Trophoblast cell (in vitro differentiated cells and primary cell): ENCODE data around the gene PLEKHG4B.

Source experiments
- DNase-seq, 2 donors: peaks; one replicate each; pipeline ENCODE4 v3.0.0-alpha.2; 2016
- H2AFZ ChIP-seq: 2 replicates; pipeline ENCODE4 v1.6.1; 2013; ENCODE audit warnings: low read length, moderate library complexity, mild to moderate bottlenecking; ENCODE audit not compliant: insufficient read depth, poor library complexity
- H2AK5ac ChIP-seq: 2 replicates; pipeline ENCODE4 v1.6.1; 2013; ENCODE audit warnings: mild to moderate bottlenecking, low read length
- H2BK120ac ChIP-seq: 2 replicates; pipeline ENCODE4 v1.6.1; 2013; ENCODE audit warnings: low read length, mild to moderate bottlenecking, moderate library complexity; ENCODE audit not compliant: insufficient read depth, poor library complexity
- H2BK12ac ChIP-seq: 2 replicates; pipeline ENCODE4 v1.6.1; 2013; ENCODE audit warnings: mild to moderate bottlenecking, low read length, moderate library complexity
- H2BK5ac ChIP-seq: 2 replicates; pipeline ENCODE4 v1.6.1; 2013; ENCODE audit warnings: low read length, low read depth, moderate library complexity, mild to moderate bottlenecking; ENCODE audit not compliant: poor library complexity
- H3K14ac ChIP-seq: 2 replicates; pipeline ENCODE4 v1.6.1; 2013; ENCODE audit warnings: mild to moderate bottlenecking, low read length
- H3K18ac ChIP-seq: 2 replicates; pipeline ENCODE4 v1.6.1; 2013; ENCODE audit warnings: mild to moderate bottlenecking, low read length
- H3K23ac ChIP-seq: 2 replicates; pipeline ENCODE4 v1.6.1; 2013; ENCODE audit warnings: low read length
- H3K27ac ChIP-seq: 2 replicates; pipeline ENCODE4 v1.5.1; 2013; ENCODE audit warnings: low read depth, mild to moderate bottlenecking, inconsistent platforms, low read length, moderate library complexity
- H3K27me3 ChIP-seq: 2 replicates; pipeline ENCODE4 v1.6.1; 2013; ENCODE audit warnings: inconsistent platforms, mild to moderate bottlenecking, low read length, moderate library complexity; ENCODE audit not compliant: insufficient read depth
- H3K36me3 ChIP-seq, 2 experiments: 1 replicate in 1 of 2; 2 replicates in 1 of 2; pipeline ENCODE4 v1.6.1; 2013; ENCODE audit warnings: low read length in 2 of 2, mild to moderate bottlenecking in 2 of 2, moderate library complexity in 1 of 2; ENCODE audit not compliant: insufficient read depth in 2 of 2, control insufficient read depth in 1 of 2
- H3K4ac ChIP-seq: 2 replicates; pipeline ENCODE4 v1.6.1; 2013; ENCODE audit warnings: low read depth, mild to moderate bottlenecking, low read length, moderate library complexity
- H3K4me1 ChIP-seq, 2 experiments: 1 replicate in 1 of 2; 2 replicates in 1 of 2; pipeline ENCODE4 v1.6.1; 2013; ENCODE audit warnings: low read length in 2 of 2, mild to moderate bottlenecking in 2 of 2, moderate library complexity in 1 of 2; ENCODE audit not compliant: insufficient read depth in 2 of 2, control insufficient read depth in 1 of 2
- H3K4me2 ChIP-seq: 2 replicates; pipeline ENCODE4 v1.6.1; 2013; ENCODE audit warnings: inconsistent platforms, mild to moderate bottlenecking, low read length, moderate library complexity
- H3K4me3 ChIP-seq: 2 replicates; pipeline ENCODE4 v1.5.1; 2013; ENCODE audit warnings: mild to moderate bottlenecking, low read depth, low read length, inconsistent platforms
- H3K79me1 ChIP-seq: one replicate; pipeline ENCODE4 v1.6.1; 2013; ENCODE audit warnings: low read length
- H3K79me2 ChIP-seq: 2 replicates; pipeline ENCODE4 v1.6.1; 2013; ENCODE audit warnings: low read length, mild to moderate bottlenecking; ENCODE audit not compliant: control insufficient read depth, insufficient read depth, poor library complexity
- H3K9ac ChIP-seq: 2 replicates; pipeline ENCODE4 v1.6.1; 2013; ENCODE audit warnings: mild to moderate bottlenecking, low read length
- H3K9me3 ChIP-seq: 2 replicates; pipeline ENCODE4 v1.6.1; 2013; ENCODE audit warnings: low read depth, mild to moderate bottlenecking, control low read depth, inconsistent platforms, low read length; ENCODE audit not compliant: insufficient read depth
- H4K12ac ChIP-seq: 2 replicates; pipeline ENCODE4 v1.6.1; 2013; ENCODE audit warnings: low read depth, mild to moderate bottlenecking, low read length, moderate library complexity
- H4K8ac ChIP-seq: 2 replicates; pipeline ENCODE4 v1.6.1; 2013; ENCODE audit warnings: low read depth, mild to moderate bottlenecking, low read length, moderate library complexity
- H4K91ac ChIP-seq: one replicate; pipeline ENCODE4 v1.6.1; 2013; ENCODE audit warnings: low read depth, mild to moderate bottlenecking, low read length, moderate library complexity
- WGBS: extraction: QIAGEN DNeasy Blood & Tissue Kit; methylation state at CpG from one replicate; pipeline ENCODE4 v1.1.7; 2013; ENCODE audit warnings: missing lambda C conversion rate; ENCODE audit not compliant: insufficient read length, insufficient coverage; ENCODE audit errors: extremely low coverage; 5-methylcytosine and 5-hydroxymethylcytosine counted together

Gene PLEKHG4B

DNA sequence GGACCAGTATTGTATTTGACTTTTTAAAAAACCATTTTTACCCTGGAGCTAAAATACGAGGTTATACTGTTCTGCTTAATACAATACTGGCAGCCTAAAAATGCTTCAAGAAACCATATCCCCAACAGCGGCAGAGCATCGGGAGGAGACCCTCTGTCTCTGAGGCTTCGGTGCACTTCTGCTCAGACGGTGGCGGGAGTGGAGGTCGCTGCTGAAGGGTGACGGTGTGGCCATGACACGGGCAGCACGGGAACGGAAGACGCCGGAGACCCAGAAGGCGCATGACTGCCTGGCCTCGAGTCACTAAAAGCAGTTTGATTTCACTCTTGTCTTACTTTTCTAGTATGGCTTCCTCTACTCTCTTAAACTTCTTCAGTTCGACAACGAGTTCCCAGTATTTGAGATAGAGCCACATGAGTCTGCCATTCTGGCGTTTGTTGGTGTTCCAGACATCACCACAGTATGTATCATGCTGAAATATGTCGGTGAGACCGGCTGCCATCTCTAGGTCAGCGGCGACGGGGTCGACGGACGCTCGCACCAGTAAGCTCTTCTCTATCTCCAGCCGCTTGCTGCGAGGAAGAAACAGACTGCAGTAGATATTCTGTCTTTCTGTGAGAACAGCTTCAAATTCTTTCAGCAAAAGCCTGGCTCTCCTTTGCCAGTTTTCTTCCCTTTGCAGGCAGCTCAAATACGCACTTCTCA lies 113.2 kb downstream of the PLEKHG4B start:
- no peak overlapping the region for H2BK120ac ChIP-seq
- no peaks in the 10 kb centered on the region for H3K79me2 ChIP-seq
- no peak overlapping the region for H3K18ac ChIP-seq
- H4K12ac ChIP-seq, result no peak overlapping the region
- no peak overlapping the region for H2BK12ac ChIP-seq
- no peak for DNase-seq
- no peak overlapping the region for H3K4me3 ChIP-seq
- H3K4me1 ChIP-seq, result peaks cover 2 to 6% of the 10 kb centered on the region in 2 experiments
- H4K8ac ChIP-seq, result no peak overlapping the region
- no CpG with 5 or more reads among the region's 30 CpGs for WGBS
- no peak overlapping the region for H3K9ac ChIP-seq
- H2AK5ac ChIP-seq, result no peak overlapping the region
- no peaks in the 10 kb centered on the region for H3K9me3 ChIP-seq
- no peak overlapping the region for H4K91ac ChIP-seq
- H3K4me2 ChIP-seq, result no peak overlapping the region
- no peak overlapping the region for H2BK5ac ChIP-seq
- no peak overlapping the region for H3K4ac ChIP-seq
- H3K23ac ChIP-seq, result no peak overlapping the region
- no peak overlapping the region for H2AFZ ChIP-seq
- H3K14ac ChIP-seq, result no peak overlapping the region
- no peaks in the 10 kb centered on the region for H3K27me3 ChIP-seq
- H3K27ac ChIP-seq, result no peak overlapping the region
- peaks cover 18 to 20% of the 10 kb centered on the region in 2 experiments for H3K36me3 ChIP-seq
- H3K79me1 ChIP-seq, result no peaks in the 10 kb centered on the region

- no peak overlapping the region for H3K14ac ChIP-seq
- no peak overlapping the region for H3K27ac ChIP-seq
- no peak overlapping the region for H2AK5ac ChIP-seq
- H4K8ac ChIP-seq, result no peak overlapping the region
- H2BK120ac ChIP-seq, result no peak overlapping the region
- H3K9me3 ChIP-seq, result no peaks in the 10 kb centered on the region
- H3K4me2 ChIP-seq, result no peak overlapping the region
- H3K9ac ChIP-seq, result no peak overlapping the region
- no peaks in the 10 kb centered on the region for H3K79me2 ChIP-seq
- H3K4ac ChIP-seq, result no peak overlapping the region
- H4K91ac ChIP-seq, result no peak overlapping the region
- peaks cover 18 to 20% of the 10 kb centered on the region in 2 experiments for H3K36me3 ChIP-seq
- peaks cover 2 to 6% of the 10 kb centered on the region in 2 experiments for H3K4me1 ChIP-seq
- H2BK12ac ChIP-seq, result no peak overlapping the region
- no peak overlapping the region for H3K4me3 ChIP-seq
- H2AFZ ChIP-seq, result no peak overlapping the region
- no peak overlapping the region for H2BK5ac ChIP-seq
- H3K18ac ChIP-seq, result no peak overlapping the region
- no peak for DNase-seq
- H4K12ac ChIP-seq, result no peak overlapping the region
- no CpG with 5 or more reads among the region's 11 CpGs for WGBS
- H3K23ac ChIP-seq, result no peak overlapping the region
- no peaks in the 10 kb centered on the region for H3K27me3 ChIP-seq
- no peaks in the 10 kb centered on the region for H3K79me1 ChIP-seq
These were observed 114.4 kb downstream of the PLEKHG4B start for GRCh38 chr5:206406-206805.

- Histone ChIP-seq H3K4me3 (no peak overlapping the region), H2BK5ac (no peak overlapping the region), H3K23ac (no peak overlapping the region), H4K12ac (no peak overlapping the region), H2AK5ac (no peak overlapping the region), H3K27me3 (no peaks in the 10 kb centered on the region), H2BK12ac (no peak overlapping the region), H4K91ac (no peak overlapping the region), H3K9me3 (no peaks in the 10 kb centered on the region), H3K9ac (no peak overlapping the region), H2AFZ (no peak overlapping the region), H3K79me1 (no peaks in the 10 kb centered on the region), H3K27ac (no peak overlapping the region), H3K4me1 (peaks cover 2 to 6% of the 10 kb centered on the region in 2 experiments), H3K79me2 (no peaks in the 10 kb centered on the region), H3K18ac (no peak overlapping the region), H4K8ac (no peak overlapping the region), H3K14ac (no peak overlapping the region), H3K36me3 (peaks cover 18 to 20% of the 10 kb centered on the region in 2 experiments), H3K4me2 (no peak overlapping the region), H3K4ac (no peak overlapping the region), H2BK120ac (no peak overlapping the region)
- no CpG with 5 or more reads among the region's 8 CpGs for WGBS
- no peak for DNase-seq
These were observed 115.1 kb downstream of the PLEKHG4B start for GRCh38 chr5:206927-207536.

DNA sequence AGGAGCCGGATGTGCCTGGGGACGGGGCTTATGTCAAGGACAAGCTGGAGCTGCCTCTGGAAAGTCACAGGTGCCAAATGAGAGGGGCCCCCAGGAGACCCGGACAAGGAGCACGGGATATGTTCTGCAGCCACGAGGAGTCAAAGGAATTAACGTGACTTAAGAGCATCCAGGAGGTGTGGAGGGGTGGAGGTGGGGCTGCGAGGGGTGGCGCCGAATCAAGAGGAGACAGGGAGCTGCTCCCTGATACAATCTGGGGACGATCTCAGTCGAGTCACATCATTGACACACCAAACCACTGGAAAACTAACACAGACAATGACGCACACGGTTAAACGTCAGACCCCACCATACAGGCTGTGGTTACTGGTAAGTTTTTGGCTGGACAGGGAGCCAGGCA lies 115.6 kb downstream of the PLEKHG4B start:
- no peak overlapping the region for H3K14ac ChIP-seq
- no CpG with 5 or more reads among the region's 14 CpGs for WGBS
- no peak overlapping the region for H3K4ac ChIP-seq
- peaks cover 2 to 6% of the 10 kb centered on the region in 2 experiments for H3K4me1 ChIP-seq
- no peak for DNase-seq
- H3K9ac ChIP-seq, result peak overlapping the region; percentile 9
- H3K4me3 ChIP-seq, result no peak overlapping the region
- no peaks in the 10 kb centered on the region for H3K79me1 ChIP-seq
- H4K8ac ChIP-seq, result no peak overlapping the region
- no peak overlapping the region for H3K18ac ChIP-seq
- H3K27ac ChIP-seq, result no peak overlapping the region
- peaks cover 18 to 20% of the 10 kb centered on the region in 2 experiments for H3K36me3 ChIP-seq
- no peak overlapping the region for H2BK120ac ChIP-seq
- H3K23ac ChIP-seq, result no peak overlapping the region
- H2BK5ac ChIP-seq, result no peak overlapping the region
- H3K4me2 ChIP-seq, result no peak overlapping the region
- H2BK12ac ChIP-seq, result no peak overlapping the region
- no peak overlapping the region for H4K91ac ChIP-seq
- H4K12ac ChIP-seq, result no peak overlapping the region
- H2AFZ ChIP-seq, result no peak overlapping the region
- no peaks in the 10 kb centered on the region for H3K9me3 ChIP-seq
- no peaks in the 10 kb centered on the region for H3K79me2 ChIP-seq
- no peak overlapping the region for H2AK5ac ChIP-seq
- H3K27me3 ChIP-seq, result no peaks in the 10 kb centered on the region
